NCI-H2171 treated with DMSO at 0.1 percent for 48 hours (cell line): ENCODE data around the gene DKC1.
A peak's percentile ranks its signal among the peaks of the same experiment; 100 is the strongest.
"Not testable (repeated sequence)": the region's sequence is repeated elsewhere in the genome, so short reads cannot be mapped to it uniquely, and the experiment has no call there.

Experiments
- DNase-seq: peaks from one replicate; lab custom pipeline; 2025; lab: John Stamatoyannopoulos, UW

Gene DKC1

GRCh38 chrX:154793084-154793795 lies 30.6 kb downstream of the DKC1 start:
- no peak for DNase-seq

DNA sequence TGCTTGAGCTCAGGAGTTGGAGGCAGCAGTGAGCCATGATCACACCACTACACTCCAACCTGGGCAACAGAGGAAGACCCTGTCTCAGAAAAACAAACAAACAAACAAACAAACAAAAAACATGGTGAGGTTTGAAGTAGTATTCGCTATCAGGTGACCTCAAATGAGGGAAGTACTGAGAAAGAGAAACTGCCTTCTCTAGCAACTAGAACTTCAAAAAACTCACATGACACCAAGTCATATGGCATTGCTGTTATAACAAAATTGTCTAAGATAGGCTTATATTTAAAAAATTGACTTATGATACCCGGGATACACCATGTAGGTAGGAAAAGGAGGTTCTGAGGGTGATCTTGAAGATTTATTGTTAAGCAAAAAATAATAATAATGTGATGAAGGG lies 32.4 kb downstream of the DKC1 start:
- DNase-seq: no peak

DNA sequence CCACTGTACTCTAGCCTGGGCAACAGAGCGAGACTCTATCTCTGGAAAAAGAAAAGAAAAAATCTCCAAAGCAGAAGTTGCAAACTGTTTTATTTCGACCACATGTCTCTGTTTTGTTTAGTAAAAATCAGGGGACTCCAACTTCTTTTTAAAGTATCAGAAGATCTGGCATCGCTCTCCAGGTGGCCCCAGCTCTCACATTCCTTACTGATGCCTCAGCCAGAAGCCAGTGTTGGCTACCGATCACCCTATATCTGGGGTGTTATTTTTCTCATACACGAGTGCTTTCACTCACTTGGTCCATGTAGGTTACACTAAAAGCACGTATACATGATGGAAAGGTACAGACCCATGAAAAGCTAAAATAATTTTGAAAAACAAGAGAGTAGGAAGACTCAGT lies 34.3 kb downstream of the DKC1 start:
- DNase-seq: no peak

GRCh38 chrX:154799556-154800348 lies 37.1 kb downstream of the DKC1 start:
- peak; percentile 51 for DNase-seq

DNA sequence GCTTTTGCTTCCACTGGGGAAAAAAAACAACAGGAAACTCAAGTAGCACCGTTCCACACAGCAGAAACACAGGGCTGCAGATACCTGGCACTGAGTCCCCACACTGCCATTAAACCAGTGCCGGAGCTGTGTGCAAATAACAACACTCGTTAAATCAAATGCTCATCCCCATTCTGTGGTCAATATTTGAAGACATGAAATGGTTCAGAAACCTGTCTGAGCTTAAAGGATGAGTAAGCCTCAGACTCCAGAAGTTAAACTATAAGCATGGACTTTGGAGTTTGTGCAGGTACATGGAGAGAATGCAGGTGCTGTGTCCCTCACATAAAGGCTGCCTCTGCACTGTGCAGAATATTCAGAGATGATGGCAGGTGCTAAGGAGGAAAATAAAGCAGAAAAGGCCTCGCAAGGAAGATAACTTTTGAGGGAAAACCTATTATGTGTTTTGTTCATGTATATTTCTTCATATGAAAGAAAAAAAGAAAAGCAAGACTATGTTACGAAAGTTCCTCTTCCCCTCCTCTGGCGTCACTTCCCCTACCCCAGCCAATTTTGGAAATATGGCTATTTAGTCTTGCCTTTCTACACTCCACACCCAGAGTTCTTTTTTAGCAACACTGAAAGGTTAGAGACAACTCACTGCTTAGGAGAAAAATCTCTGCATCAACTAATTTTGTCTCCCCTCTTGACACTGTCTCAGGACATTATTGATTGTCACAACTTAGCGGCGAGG lies 38.0 kb downstream of the DKC1 start:
- no peak for DNase-seq

GRCh38 chrX:154802947-154803346 lies 40.3 kb downstream of the DKC1 start:
- no peak for DNase-seq

DNA sequence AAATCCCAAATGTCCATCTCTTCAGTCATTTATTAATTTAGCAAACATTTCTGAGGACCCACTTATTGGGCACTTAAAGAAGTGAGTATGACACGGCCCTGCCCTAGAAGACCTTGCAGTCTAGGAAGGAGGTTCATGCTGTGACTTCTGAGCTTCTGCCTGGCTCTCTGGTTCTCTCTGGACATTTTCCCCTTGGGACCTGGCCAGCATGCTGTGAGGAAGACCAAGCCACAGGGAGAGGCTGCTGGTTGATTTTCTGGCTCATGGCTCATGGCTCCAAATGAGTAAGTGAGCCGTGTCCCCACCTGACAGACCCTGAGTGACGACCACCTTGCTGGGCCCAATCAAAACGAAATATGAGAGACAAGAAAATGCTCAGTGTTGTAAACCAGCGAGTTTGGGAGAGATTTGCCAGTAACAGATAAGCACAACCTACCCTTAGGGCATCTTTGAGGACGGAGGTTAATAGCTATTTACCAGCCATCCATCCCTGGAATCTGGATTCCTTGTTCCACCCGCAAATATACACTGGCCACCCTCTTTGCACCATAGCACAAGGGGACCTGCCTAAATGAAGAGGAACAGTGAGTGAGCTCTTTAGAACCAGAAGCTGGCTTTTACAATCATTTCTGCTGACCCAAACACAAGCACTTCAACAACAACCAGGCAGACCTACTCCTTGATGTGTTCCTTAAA lies 41.7 kb downstream of the DKC1 start:
- DNase-seq: no peak

DNA sequence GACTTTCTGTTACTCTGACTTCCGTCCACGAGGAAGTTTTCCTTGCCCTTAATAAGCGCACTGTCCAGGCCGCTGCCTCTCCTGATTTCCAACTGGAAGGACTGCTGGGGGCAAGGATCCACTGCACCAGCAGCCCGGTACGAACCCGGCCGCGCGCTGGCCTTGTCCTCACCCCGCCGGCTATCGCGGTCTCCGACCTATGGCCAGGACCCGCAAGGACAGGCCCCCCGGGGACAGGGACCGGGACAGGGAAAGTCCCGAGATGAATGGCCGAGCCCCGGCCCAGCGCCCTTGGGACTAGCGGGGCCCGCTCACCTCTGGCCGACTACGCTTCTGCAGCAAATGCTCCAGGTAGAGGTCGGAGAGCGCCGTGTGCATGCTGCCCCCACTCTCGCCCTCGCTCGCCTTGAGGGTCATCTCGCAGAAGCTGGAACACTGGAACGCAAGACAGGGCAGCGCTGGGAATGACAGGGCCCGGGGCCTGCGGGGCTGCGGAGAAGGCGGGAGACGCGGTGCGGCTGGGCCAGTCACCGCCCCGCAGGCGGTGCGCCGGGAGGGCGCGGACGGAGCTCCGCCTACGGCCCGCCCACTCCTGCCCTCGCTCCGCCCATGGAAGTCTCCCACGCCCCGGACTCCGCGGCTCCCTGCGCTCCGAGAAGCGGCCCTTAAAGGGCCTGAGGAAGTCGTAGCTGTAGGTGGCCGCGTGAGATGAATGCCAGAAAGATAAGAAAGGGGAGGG lies 42.5 kb downstream of the DKC1 start, which contains the start of gene MPP1:
MPP1 (minus strand) TSS at position 529 of the 739 bp plus-strand sequence; CDS start at position 417, 112 bp downstream.
- DNase-seq: peak; percentile 62

DNA sequence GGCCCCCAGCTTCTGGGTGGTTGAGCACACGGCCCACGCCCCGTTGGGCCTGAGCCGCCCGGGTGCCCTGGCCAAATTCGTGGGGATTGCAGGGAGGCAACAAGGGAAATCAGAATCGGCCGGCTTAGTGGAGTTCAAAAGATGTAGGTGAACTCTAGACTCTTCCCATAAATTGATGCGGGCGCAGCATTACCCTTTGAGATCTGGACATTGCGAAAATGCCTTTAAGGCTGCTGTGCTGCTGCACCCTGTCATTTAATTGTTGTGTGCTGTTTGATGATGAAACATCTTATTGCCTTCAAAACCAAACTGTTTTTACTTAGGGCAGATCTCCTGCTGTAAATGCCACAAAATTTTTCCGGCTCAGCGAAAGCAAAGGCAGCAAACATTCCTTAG lies 43.0 kb downstream of the DKC1 start:
- DNase-seq: peak; percentile 28

GRCh38 chrX:154806837-154807501 lies 44.3 kb downstream of the DKC1 start:
- no peak for DNase-seq

DNA sequence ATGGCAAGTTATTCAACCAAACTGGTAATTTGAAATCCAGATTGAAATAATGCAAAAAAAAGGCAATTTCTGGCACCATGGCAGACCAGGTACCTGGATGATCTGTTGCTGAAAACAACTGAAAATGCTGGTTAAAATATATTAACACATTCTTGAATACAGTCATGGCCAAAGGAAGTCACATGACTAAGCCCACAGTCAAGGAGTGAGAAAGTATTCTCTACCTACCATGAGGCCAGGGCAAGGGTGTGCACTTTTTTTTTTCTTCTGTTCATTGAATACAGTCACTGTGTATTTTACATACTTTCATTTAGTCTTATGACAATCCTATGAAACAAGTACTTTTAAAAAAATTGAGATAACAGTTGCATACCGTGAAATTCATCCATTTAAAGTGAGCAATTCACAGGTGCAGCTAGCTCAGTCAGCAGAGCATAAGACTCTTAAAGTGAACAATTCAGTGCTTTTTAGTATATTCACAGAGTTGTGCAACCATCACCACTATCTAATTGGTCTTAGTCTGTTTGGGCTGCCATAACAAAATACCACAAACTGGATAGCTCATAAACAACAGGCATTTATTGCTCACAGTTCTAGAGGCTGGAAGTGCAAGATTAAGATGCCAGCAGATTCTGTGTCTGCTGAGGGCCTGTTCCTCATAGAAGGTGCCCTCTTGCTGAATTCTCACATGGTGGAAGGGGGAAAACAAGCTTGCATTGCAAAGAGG lies 47.4 kb downstream of the DKC1 start:
- no peak for DNase-seq

- no peak for DNase-seq
Observed at GRCh38 chrX:154812341-154813101, 49.9 kb downstream of the DKC1 start.

GRCh38 chrX:154813801-154814200 lies 51.1 kb downstream of the DKC1 start:
- DNase-seq: no peak

- no peak for DNase-seq
Observed at GRCh38 chrX:154815274-154815818, 52.7 kb downstream of the DKC1 start.

- not testable (repeated sequence) for DNase-seq
Observed at GRCh38 chrX:154816326-154816898, 53.7 kb downstream of the DKC1 start.

DNA sequence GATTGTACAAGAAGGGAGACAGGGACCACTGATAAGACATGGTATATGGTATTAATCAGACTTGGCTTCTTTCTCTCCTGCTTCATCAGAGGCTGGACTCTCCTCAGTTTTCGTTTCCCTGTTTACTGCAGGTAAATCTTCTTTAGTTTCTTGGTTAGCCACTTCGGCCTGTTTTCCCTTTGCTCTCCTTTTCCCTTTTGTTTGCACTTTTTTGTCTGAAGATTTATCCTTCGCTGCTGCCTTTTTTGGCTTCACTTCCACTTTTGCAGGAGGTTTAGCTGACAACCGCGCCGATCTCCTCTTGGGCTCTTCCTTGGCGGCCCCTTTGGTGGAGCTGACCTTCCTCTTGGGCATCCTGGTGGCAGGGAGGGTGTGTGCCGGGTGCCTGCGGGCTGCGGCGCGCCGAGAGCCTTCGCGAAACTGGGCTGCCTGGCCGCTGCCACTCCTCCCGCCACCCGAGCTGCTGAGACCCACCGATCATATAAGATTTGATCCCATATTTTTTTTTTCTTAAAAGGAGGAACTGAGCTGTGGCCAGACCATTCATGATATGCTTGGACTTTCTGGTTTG lies 54.5 kb downstream of the DKC1 start:
- DNase-seq: not testable (repeated sequence)

- no peak for DNase-seq
Observed at GRCh38 chrX:154818916-154819770, 56.5 kb downstream of the DKC1 start.
